ENCODE measurements around the gene ACKR3.

ACKR3 gene

GRCh38 chr2:236613612-236614011 lies 44.0 kb downstream of the ACKR3 start:
- DNase-seq, result no peak

GRCh38 chr2:236614551-236614950 lies 44.9 kb downstream of the ACKR3 start:
- no peak for DNase-seq

- no peak for DNase-seq
Measured at GRCh38 chr2:236616031-236616430, 46.4 kb downstream of the ACKR3 start.

GRCh38 chr2:236616624-236617023 lies 47.0 kb downstream of the ACKR3 start:
- no peak for DNase-seq

- no peak for DNase-seq
Measured at GRCh38 chr2:236617221-236617737, 47.7 kb downstream of the ACKR3 start.

GRCh38 chr2:236617796-236618195 lies 48.2 kb downstream of the ACKR3 start:
- no peak for DNase-seq

- DNase-seq, result no peak
Measured at GRCh38 chr2:236618370-236618769, 48.7 kb downstream of the ACKR3 start.

- DNase-seq, result no peak
Measured at GRCh38 chr2:236619910-236620612, 50.4 kb downstream of the ACKR3 start.

GRCh38 chr2:236621786-236622185 lies 52.2 kb downstream of the ACKR3 start:
- DNase-seq, result no peak

- DNase-seq, result no peak
Measured at GRCh38 chr2:236622201-236622600, 52.6 kb downstream of the ACKR3 start.

- DNase-seq, result no peak
Measured at GRCh38 chr2:236622660-236623059, 53.0 kb downstream of the ACKR3 start.

- no peak for DNase-seq
Measured at GRCh38 chr2:236623816-236624215, 54.2 kb downstream of the ACKR3 start.

- DNase-seq, result no peak
Measured at GRCh38 chr2:236625156-236625690, 55.6 kb downstream of the ACKR3 start.

GRCh38 chr2:236626391-236627150 lies 56.9 kb downstream of the ACKR3 start:
- no peak for DNase-seq

- no peak for DNase-seq
Measured at GRCh38 chr2:236627193-236627592, 57.6 kb downstream of the ACKR3 start.

- no peak for DNase-seq
Measured at GRCh38 chr2:236627841-236628240, 58.2 kb downstream of the ACKR3 start.

GRCh38 chr2:236628256-236628901 lies 58.8 kb downstream of the ACKR3 start:
- DNase-seq, result no peak

GRCh38 chr2:236628981-236629605 lies 59.5 kb downstream of the ACKR3 start:
- DNase-seq, result no peak

- no peak for DNase-seq
Measured at GRCh38 chr2:236629961-236630872, 60.6 kb downstream of the ACKR3 start.

- no peak for DNase-seq
Measured at GRCh38 chr2:236631281-236631855, 61.7 kb downstream of the ACKR3 start.

GRCh38 chr2:236631856-236632291 lies 62.2 kb downstream of the ACKR3 start:
- no peak for DNase-seq
